Muscle of back (tissue), 11 donors: Measurements from ENCODE around the gene GSN. TPM values are rescaled to one million over a fixed set of nuclear protein-coding genes. Genes with fewer than 3 reads are reported as not detected.
A peak's percentile ranks its signal among the peaks of the same experiment; 100 is the strongest.

ENCODE experiments used
- DNase-seq, 3 donors: peaks; one replicate each; pipeline versions ENCODE4 v3.0.0 to v3.0.0-alpha.2; 2013
- polyA plus RNA-seq, 10 donors: library from polyadenylated mRNA; unstranded; fragments of 120-200 nt; gene quantifications; one replicate each; pipeline ENCODE4 v1.2.1, GENCODE V29; 2013; ENCODE audit not compliant: insufficient read length in 10 of 10

GSN gene
- polyA plus RNA-seq, 10 donors = 212 to 476 (median 288) TPM

DNA sequence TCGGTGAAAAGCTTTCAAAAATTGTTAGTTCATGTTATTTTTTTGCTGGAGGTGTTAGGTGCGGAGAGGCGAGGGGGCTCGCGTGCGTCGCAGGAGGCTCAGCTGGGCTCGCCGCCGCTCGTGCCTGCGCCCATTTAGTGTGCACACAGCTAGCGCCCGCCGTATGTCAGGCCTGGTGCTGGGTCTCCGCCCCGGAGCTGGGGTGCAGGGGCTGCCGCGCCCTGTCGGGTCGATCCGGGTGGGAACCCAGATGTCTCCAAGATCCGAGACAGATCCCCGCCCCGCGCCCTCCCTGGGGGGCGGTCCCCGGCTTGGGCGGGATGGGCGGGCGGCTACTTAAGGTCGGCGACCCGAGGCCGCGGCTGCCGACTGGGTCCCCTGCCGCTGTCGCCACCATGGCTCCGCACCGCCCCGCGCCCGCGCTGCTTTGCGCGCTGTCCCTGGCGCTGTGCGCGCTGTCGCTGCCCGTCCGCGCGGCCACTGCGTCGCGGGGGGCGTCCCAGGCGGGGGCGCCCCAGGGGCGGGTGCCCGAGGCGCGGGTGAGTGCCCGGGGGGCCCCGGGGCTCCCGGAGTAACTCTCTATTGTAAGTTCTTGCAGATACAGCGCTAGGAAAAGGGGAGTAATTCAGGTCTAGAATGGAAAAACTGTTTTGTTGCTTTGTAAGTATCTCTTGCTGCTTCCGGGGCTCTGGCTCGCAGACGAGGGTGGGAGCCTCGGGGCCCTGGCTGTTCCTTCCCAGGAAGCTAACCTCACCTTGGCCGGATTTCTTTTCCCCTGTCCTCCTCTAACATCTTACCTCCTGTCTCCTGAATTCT, 31.7 kb downstream of the GSN start:
- DNase-seq = peak in 2 of 3 donors; percentile 72 to 90

GRCh38 chr9:121300283-121301119, 32.5 kb downstream of the GSN start:
- DNase-seq = no peak

GRCh38 chr9:121301881-121302286, 33.9 kb downstream of the GSN start:
- no peak for DNase-seq

- no peak for DNase-seq
These were observed 34.4 kb downstream of the GSN start for GRCh38 chr9:121302341-121302740.

GRCh38 chr9:121302786-121303185, 34.8 kb downstream of the GSN start:
- DNase-seq = no peak

DNA sequence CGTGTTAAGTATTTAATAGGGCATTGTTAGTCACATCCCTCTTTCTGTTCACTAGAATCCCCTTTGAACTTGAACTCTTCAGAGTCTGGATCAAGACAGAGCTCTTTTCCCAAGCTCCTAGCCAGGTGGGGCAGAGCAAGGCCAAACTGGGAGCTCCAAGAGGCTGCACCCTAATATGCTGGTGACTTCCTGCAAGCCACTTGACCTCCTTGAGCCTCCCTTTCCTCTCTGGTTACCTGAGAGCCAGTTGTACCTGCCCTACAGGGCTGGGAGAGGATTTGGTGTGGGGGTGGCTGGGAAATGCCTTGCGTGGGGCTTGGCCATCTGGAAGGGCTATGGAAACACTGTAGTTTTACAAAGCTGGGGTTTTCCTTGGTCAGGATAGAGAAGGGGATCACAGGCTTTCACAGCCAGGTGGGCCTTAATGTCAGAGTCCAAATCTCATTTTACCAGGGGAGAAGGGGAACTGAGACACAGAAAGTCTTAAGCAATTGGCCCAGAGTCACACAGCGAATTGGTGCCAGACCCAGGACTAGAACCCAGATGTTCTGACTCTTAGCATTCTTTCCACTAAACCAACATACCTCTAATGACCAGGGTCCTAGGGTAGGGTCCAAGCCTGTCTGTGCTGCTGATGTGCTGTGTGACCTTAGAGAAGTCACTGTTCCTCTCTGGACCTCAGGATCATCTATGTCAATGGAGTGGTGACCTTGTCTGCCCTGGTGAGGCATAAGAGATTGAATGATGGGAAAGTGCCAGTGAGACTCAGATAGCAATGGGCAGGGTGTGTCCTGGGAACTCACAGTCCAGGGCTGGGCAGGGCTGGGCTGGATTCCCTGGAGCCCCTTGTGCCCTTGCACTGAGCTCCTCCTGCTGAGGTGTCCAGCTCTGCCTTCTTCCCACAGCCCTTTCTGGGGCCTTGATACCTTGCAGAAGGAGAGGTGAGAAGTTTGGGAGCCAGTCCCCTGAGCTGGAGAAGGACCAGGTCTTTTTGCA, 35.8 kb downstream of the GSN start:
- DNase-seq = no peak

- DNase-seq = no peak
These were observed 36.7 kb downstream of the GSN start for GRCh38 chr9:121304707-121305106.

DNA sequence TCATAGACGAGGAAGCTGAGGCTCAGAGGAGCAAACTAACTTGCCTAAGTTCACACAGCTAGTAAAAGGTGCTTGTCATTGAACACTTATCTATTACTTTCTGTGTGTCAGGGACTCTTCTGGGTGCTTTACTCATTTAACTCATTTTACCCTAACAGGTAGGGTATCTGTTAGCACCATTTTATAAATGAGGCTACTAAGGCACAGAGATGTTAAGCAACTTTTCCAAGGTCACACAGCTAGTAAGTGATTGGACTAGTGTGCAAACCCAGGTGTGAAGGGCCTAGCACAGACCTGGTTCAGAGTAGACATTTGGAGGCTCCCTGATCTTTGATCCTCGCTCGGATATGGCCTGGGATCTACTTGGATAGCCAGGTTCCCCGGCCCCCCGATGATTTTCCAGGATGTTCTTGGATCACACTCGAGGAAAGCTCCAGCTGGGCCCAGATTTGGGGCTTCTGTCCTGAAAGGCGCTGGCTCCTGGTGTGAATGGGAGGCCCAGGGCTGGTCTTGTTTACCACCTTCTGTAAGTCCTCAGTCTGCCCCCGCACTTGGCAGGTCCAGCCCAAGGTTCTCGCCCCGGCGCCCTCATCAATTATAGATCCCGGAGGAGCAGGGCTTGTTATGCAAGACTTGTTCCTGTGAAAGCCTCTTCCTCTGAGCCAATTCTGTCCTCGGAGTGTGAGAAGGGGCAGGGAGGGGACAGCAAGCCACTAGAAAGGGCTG, 37.5 kb downstream of the GSN start:
- DNase-seq = peak in 1 of 3 donors; percentile 77

- no peak for DNase-seq
These were observed 40.0 kb downstream of the GSN start for GRCh38 chr9:121307976-121308375.

DNA sequence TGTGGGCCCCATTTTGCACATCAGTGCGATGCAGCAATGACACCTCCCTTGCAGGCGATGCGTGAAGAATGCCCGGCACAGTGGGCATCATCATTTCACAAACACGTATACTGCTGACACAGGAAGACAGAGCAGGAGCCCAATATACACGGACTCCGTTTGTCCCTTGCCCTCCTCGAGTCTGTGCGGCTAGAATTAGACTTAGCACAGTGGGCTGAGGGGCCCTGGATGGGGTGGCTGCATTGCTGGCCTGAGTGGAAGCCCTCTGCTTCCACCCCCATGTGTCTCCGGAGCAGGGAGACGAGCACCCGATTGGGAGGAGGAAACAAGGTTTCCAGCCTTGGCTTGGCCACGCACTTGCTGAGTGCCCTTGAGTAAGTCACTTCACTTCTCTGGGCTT, 40.8 kb downstream of the GSN start:
- DNase-seq = no peak

- DNase-seq = no peak
These were observed 41.2 kb downstream of the GSN start for GRCh38 chr9:121309171-121309570.

GRCh38 chr9:121309833-121310425, 42.0 kb downstream of the GSN start:
- DNase-seq = no peak

DNA sequence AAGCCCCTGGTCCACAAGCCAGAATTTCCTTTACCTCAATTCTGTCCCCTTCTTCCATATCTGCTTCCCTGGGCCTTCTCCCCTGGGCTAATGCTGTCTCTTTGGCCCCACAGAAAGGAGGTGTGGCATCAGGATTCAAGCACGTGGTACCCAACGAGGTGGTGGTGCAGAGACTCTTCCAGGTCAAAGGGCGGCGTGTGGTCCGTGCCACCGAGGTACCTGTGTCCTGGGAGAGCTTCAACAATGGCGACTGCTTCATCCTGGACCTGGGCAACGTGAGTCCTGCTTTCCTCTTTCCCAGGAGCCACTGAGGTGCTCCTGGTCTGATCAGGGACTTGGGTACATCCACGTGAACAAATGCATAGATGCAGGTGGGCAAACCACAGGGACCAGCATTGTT, 42.6 kb downstream of the GSN start:
- DNase-seq = no peak

DNA sequence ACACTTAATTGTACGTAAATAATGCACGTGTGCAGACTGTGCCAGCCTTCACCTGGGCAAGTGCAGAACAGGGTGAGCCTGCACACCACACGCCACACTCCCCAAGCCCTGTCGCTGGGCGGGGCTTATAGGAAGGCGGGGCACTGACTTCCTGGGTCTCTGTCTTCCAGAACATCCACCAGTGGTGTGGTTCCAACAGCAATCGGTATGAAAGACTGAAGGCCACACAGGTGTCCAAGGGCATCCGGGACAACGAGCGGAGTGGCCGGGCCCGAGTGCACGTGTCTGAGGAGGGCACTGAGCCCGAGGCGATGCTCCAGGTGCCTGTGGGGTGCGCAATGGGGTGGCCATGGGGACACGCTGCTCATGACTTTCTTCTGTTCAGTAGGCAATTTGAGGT, 44.2 kb downstream of the GSN start:
- DNase-seq = no peak

DNA sequence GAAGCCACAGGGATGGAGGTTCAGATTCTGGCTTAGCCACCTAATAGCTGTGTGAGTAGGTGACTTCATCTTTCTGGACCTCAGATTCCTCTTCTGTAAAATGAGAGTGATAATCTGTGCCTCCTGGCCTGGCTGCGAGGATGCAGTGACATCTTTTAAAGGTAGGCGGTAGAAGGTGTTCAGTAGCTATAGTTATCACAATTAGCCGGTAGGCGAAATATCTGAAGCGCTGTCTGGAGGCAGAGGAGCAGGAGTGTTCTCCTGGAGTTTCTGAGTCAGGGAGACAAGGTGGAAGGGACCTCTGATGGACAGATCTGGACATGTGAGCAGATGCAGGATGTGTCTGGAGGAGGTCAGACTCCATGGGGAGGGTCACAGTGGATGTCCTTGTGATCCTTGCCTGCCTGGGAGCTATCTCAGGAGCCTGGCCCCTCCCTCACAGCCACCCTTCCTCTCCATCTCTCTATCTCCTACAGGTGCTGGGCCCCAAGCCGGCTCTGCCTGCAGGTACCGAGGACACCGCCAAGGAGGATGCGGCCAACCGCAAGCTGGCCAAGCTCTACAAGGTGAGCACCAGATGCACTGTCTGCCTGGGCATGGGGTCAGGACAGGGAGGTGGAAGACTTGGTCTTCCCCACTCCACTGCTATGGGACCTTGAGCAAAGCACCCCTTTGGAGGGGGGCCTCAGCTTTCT, 45.6 kb downstream of the GSN start:
- DNase-seq = no peak

GRCh38 chr9:121316378-121316777, 48.4 kb downstream of the GSN start:
- no peak for DNase-seq

- DNase-seq = no peak
These were observed 49.0 kb downstream of the GSN start for GRCh38 chr9:121316852-121317373.

DNA sequence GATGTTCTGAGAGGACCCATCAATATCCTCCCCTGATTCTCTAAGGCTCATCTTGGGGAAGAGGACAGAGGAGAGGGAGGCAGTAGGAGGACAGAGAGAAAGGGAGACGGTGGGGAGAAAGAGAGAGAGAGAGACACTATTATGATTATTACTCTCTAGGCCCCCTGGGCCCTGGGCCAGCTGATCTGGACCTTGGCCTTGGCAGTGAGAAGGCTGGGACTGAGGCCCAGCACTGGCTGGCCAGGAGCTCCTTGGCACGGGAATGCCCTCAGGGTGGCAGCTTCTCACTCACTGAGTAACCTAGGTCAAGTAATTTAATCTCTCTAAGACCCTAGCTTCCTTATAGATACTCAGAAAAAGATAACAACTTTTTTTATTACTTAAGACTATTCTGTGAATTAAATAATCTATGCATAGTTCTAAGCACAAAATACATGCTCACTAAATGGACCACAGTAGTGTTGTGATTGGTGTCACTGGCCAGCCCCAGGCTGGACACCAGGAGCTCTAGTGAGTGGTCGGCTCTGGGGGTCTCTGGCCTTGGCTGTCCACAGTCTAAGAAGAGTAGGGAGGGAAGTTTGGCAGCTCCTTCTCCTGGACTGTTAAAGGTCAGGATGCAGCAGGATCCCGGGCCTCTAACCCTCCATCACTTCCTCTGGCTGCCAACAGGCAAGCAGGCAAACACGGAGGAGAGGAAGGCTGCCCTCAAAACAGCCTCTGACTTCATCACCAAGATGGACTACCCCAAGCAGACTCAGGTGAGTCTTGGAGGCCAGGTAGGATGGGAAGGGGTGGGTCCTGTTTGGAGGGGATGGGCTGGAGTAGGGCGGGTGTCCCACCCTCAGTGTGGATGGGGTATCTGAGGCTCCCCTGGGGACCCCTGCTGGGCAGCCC, 50.0 kb downstream of the GSN start:
- no peak for DNase-seq
